Lower lobe of right lung (tissue), 2 donors: Measurements from ENCODE around the gene NAPA. TPM values are rescaled to one million over a fixed set of nuclear protein-coding genes. Genes with fewer than 3 reads are reported as not detected.

Experiments
- ATAC-seq, 2 donors: fragments of 200-7000 bp; cut with Tn5 transposase; one replicate each; pipeline ENCODE4 v1.9.1; 2020 to 2022; ENCODE audit warnings: mild to moderate bottlenecking in 2 of 2, moderate library complexity in 2 of 2
- DNase-seq: peaks from one replicate; pipeline ENCODE4 v3.0.0-alpha.2; 2020
- H3K27ac ChIP-seq: fragments of 200-600 bp; one replicate; pipeline ENCODE4 v1.8.0; 2022
- H3K27me3 ChIP-seq: fragments of 200-600 bp; one replicate; pipeline ENCODE4 v1.8.0; 2022; ENCODE audit warnings: low read depth
- H3K36me3 ChIP-seq: fragments of 200-600 bp; one replicate; pipeline ENCODE4 v1.8.0; 2022; ENCODE audit warnings: mild to moderate bottlenecking
- H3K4me1 ChIP-seq: fragments of 200-600 bp; one replicate; pipeline ENCODE4 v1.8.0; 2022
- H3K4me3 ChIP-seq: fragments of 200-600 bp; one replicate; pipeline ENCODE4 v1.8.0; 2022; ENCODE audit warnings: mild to moderate bottlenecking
- H3K9me3 ChIP-seq: fragments of 200-600 bp; one replicate; pipeline ENCODE4 v1.8.0; 2022
- intact Hi-C: fragments of 100-400 bp; cut with DNase I; formaldehyde crosslinking; loops from one replicate; pipeline ENCODE4 v1.11.0; 2022
- total RNA-seq: library from RNA; stranded (reverse); fragmentation: NEBNext Ultra II Directional; extraction: Animal tissue kit (Norgen Biotek cat#: 25700); gene quantifications from one replicate; pipeline ENCODE4 v1.2.1, GENCODE V29; 2021
- TF ChIP-seq, protein P1 (sequence below): fragments of 200-600 bp; IDR thresholded peaks from one replicate; pipeline ENCODE4 v1.8.0; 2022; ENCODE audit warnings: antibody characterized with exemption, mild to moderate bottlenecking
- donor health status: DM: no; HTN: yes; CAD: no; lungs with severe emphysema.

Gene NAPA
- total RNA-seq, 1 donor from 2014 or later = 115 TPM

DNA sequence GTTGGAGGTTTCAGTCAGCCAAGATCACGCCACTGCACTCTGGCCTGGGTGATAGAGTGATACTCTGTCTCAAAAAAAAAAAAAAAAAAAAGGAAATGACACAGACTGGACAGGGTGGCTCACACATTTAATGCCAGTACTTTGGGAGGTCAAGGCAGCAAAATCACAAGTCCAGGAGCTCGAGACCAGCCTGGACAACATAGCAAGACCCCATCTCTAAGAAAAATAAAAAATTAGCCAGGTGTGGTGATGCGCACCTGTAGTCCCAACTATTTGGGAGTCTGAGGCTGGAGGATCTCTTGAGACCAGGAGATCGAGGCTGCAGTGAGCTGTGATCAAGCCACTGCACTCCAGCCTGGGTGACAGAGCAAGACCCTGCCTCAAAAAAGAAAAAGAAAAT is 22.6 kb upstream of the NAPA start:
- intact Hi-C loops = no loop called here
- H3K36me3 ChIP-seq = no peaks in the 10 kb centered on the region
- H3K27me3 ChIP-seq = no peaks in the 10 kb centered on the region
- H3K4me3 ChIP-seq = no peak overlapping the region
- TF ChIP-seq, protein P1, sequence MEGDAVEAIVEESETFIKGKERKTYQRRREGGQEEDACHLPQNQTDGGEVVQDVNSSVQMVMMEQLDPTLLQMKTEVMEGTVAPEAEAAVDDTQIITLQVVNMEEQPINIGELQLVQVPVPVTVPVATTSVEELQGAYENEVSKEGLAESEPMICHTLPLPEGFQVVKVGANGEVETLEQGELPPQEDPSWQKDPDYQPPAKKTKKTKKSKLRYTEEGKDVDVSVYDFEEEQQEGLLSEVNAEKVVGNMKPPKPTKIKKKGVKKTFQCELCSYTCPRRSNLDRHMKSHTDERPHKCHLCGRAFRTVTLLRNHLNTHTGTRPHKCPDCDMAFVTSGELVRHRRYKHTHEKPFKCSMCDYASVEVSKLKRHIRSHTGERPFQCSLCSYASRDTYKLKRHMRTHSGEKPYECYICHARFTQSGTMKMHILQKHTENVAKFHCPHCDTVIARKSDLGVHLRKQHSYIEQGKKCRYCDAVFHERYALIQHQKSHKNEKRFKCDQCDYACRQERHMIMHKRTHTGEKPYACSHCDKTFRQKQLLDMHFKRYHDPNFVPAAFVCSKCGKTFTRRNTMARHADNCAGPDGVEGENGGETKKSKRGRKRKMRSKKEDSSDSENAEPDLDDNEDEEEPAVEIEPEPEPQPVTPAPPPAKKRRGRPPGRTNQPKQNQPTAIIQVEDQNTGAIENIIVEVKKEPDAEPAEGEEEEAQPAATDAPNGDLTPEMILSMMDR = no peak
- H3K9me3 ChIP-seq = no peaks in the 10 kb centered on the region
- no peak for ATAC-seq
- no peak for DNase-seq
- H3K4me1 ChIP-seq = no peaks in the 10 kb centered on the region
- no peak overlapping the region for H3K27ac ChIP-seq

DNA sequence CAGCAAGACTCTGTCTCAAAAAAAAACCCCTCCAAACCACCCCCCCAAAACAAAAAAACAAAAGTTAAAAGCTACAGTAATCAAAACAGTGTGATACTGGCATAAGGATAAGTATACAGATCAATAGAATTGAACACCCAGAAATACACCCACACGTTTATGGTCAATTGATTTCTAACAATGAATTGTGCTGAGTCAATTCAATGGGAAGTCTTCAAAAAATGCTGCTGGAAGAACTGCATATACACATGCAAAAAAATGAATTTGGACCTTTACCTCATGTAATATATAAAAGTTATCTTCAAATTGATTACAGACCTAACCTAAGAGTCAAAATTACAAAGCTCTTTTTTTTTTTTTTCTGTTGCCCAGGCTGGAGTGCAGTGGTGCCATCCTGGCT is 19.8 kb upstream of the NAPA start:
- no peaks in the 10 kb centered on the region for H3K4me1 ChIP-seq
- TF ChIP-seq, protein P1 = no peak
- ATAC-seq (no peak), DNase-seq (no peak)
- H3K27ac ChIP-seq = no peak overlapping the region
- H3K4me3 ChIP-seq = no peak overlapping the region
- intact Hi-C loops = no loop called here
- no peaks in the 10 kb centered on the region for H3K9me3 ChIP-seq
- no peaks in the 10 kb centered on the region for H3K36me3 ChIP-seq
- no peaks in the 10 kb centered on the region for H3K27me3 ChIP-seq

DNA sequence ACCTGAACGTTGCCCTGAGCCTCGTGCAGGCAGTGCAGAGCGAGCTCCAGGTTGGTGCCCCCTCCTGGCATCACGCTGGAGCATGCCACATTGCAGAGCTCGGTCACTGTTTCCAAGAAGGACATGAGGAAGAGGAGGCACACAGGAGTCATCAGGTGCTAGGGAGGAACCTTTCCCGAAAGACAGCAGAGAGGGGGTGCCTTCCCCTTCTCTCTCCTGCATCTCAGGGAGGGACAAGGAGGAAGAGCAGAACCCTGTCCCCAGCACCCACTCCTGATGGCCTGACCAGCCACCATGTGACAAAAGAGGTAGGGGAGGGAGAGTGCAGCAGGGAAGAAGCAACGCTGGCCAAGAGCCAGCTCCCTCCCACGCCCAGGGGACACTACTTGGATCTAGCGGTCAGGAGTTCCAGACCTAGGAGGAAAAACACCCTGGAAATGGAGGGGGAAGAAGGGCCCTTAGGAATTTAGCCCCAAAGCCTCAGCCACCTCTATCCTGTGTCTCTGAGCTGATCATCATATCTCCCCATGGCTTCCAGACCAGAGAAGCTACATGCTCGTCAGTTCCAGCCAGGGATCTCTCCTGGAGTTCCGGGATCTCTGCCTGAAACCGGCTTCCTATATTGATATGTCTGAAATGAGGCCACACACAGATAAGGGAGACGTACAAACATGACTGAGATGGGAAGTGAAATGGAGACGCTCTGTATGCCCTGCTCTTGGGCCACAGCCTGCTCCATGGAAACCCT is 17.0 kb upstream of the NAPA start:
- H3K4me3 ChIP-seq = no peak overlapping the region
- no peaks in the 10 kb centered on the region for H3K9me3 ChIP-seq
- TF ChIP-seq, protein P1 = no peak
- ATAC-seq (peak in 1 of 2 donors; percentile 19), DNase-seq (no peak)
- H3K27ac ChIP-seq = no peak overlapping the region
- H3K4me1 ChIP-seq = no peaks in the 10 kb centered on the region
- intact Hi-C loops = no loop called here
- no peaks in the 10 kb centered on the region for H3K27me3 ChIP-seq
- no peaks in the 10 kb centered on the region for H3K36me3 ChIP-seq

DNA sequence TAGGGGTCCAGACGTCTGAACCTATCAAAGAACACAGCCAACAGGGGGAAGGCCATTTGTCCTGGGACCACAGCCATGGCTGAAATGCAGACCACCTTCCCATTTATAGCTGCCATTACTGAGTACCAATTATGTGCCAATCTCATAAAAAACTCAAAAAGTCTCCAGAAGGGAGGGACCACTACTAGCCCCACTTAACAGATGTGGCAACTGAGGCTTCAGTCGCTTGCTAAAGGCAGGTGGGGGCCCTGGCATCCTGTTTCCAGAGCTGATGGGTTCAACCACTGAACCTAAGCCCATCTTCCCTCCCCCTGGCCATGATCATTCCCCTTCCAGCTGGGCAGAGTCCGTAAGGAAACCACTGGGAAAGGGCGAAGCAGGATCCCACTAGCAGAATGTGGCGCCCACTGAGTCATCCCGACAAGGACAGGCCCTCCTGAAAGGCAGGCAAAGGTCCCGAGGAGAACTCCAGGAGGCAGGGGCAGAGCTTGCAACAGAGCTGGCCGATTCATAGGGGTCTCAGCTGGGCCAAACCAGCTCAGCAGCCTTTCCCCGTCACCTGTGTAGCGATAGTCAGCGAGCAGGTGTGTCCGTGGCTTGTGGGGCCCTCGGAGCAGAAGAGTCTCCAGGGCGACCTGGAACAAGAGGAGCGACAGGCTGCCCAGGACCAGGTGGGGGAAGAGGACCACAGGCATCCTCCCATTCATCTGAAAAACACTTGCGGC is 14.3 kb upstream of the NAPA start:
- no peak for ATAC-seq
- TF ChIP-seq, protein P1 = no peak
- Histone ChIP-seq H3K4me1 (no peaks in the 10 kb centered on the region), H3K9me3 (no peaks in the 10 kb centered on the region), H3K27me3 (no peaks in the 10 kb centered on the region), H3K27ac (no peak overlapping the region), H3K36me3 (no peaks in the 10 kb centered on the region), H3K4me3 (no peak overlapping the region)
- intact Hi-C loops = no loop called here
- no peak for DNase-seq

DNA sequence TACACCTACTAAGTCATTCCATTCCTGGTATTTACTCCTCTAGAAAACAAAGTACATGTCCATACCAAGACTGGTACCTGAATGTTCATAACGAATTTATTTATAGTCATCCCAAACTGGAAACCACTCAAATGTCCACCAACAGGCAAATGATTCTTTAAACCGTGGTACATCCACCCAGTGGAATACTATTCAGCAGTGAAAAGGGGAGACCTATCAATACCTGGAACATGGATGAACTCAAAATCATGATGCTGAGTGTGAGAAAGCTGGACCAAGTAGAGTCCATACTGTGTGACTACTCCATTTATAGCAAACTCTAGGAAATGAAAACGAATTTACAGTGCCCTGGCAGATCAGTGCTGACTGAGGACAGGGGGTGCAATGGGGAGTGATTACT is 11.9 kb upstream of the NAPA start:
- no peak overlapping the region for H3K4me3 ChIP-seq
- H3K36me3 ChIP-seq = no peaks in the 10 kb centered on the region
- no peaks in the 10 kb centered on the region for H3K9me3 ChIP-seq
- no peaks in the 10 kb centered on the region for H3K27me3 ChIP-seq
- DNase-seq (no peak), ATAC-seq (no peak)
- intact Hi-C loops = no loop called here
- H3K4me1 ChIP-seq = no peaks in the 10 kb centered on the region
- no peak overlapping the region for H3K27ac ChIP-seq
- TF ChIP-seq, protein P1 = no peak
